LNCaP clone FGC (cell line): Measurements from ENCODE around the gene OR2L8.
A peak's percentile ranks its signal among the peaks of the same experiment; 100 is the strongest.

Experiments used
- DNase-seq: peaks from one replicate; pipeline ENCODE4 v3.0.0-alpha.2; 2011; ENCODE audit warnings: low read depth
- H3K4me3 ChIP-seq: 2 replicates; pipeline ENCODE4 v1.5.1; 2011; ENCODE audit warnings: mild to moderate bottlenecking, low read depth, low read length, control low read depth
- CTCF ChIP-seq: IDR thresholded peaks from 2 replicates; pipeline ENCODE4 v1.5.1; 2012; ENCODE audit warnings: mild to moderate bottlenecking; ENCODE audit not compliant: control insufficient read depth, insufficient read depth; ENCODE audit errors: extremely low read depth

The OR2L8 gene

GRCh38 chr1:247936415-247936814 is 12.2 kb upstream of the OR2L8 start:
- H3K4me3 ChIP-seq, result no peak overlapping the region
- DNase-seq, result no peak
- TF ChIP-seq CTCF, result no peak

- peak; percentile 22 for DNase-seq
- H3K4me3 ChIP-seq, result peak overlapping the region; percentile 34; the same call in 1 of the 2 replicates
- TF ChIP-seq CTCF, result peak; percentile 67
Observed at GRCh38 chr1:247936965-247937734, 11.5 kb upstream of the OR2L8 start.

GRCh38 chr1:247942624-247943023 is 6.0 kb upstream of the OR2L8 start:
- no peak overlapping the region for H3K4me3 ChIP-seq
- TF ChIP-seq CTCF, result no peak
- no peak for DNase-seq

- H3K4me3 ChIP-seq, result no peak overlapping the region
- TF ChIP-seq CTCF, result no peak
- no peak for DNase-seq
Observed at GRCh38 chr1:247953408-247953807, 4.8 kb downstream of the OR2L8 start.

- no peak for TF ChIP-seq CTCF
Observed at GRCh38 chr1:247961791-247962190, 13.1 kb downstream of the OR2L8 start.

GRCh38 chr1:247962911-247963588 is 14.4 kb downstream of the OR2L8 start:
- TF ChIP-seq CTCF, result no peak
- no peak for DNase-seq
- H3K4me3 ChIP-seq, result no peak overlapping the region

More at GRCh38 chr1:247961791-247962190, 13.1 kb downstream of the OR2L8 start:
- no peak overlapping the region for H3K4me3 ChIP-seq
- no peak for DNase-seq
